ENCODE measurements around the gene PARD3B. TPM values are rescaled to one million over a fixed set of nuclear protein-coding genes. Genes with fewer than 3 reads are reported as not detected.

The PARD3B gene
- total and polyA plus RNA-seq, 2 of the 8 experiments (the other 6 are each of a cell fraction or from before 2014, with no cell fraction given): 1.2 to 5.7 TPM

DNA sequence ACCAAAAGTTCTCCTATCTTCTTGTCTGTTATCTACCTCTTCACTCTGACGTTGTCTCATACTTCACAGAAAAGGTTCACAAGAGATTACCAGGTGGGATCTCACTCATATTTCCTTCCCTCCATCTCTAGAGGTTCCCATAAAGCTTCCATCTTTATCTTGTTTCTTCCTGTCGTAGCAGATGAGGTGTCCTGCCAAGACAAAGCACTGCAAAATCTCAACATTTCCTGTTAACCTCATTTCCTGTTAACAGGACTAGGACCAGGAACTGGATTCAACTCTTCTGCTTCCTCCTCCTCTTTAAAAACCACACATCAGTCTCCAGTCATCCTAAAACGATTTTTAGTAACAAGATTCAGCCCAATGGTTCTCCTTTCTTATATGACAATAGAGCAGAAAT, 624.2 kb downstream of the PARD3B start:
- DNase-seq (ENCODE audit: low read depth in 1 of 2, low spot score in 2 of 2) (no peak), FAIRE-seq (no peak)
- Histone ChIP-seq H3K56ac (replicated peaks; ENCODE audit: insufficient read length, low read depth, low read length) (no peak overlapping the region), H4K20me1 (replicated peaks in 1 of 2; ENCODE audit: control insufficient read depth in 1 of 2, insufficient read depth in 2 of 2, low read length in 2 of 2) (no peaks in the 10 kb centered on the region), H3K23me2 (ENCODE audit: low read depth, low read length) (no peaks in the 10 kb centered on the region), H3K79me1 (ENCODE audit: low read depth, low read length) (no peaks in the 10 kb centered on the region), H3K23ac (ENCODE audit: insufficient read length) (no peak overlapping the region), H2BK120ac (replicated peaks; ENCODE audit: low read depth, low read length) (no peak overlapping the region), H3K27ac (ENCODE audit: low read depth, low read length) (no peak overlapping the region), H4K8ac (ENCODE audit: extremely low read depth, insufficient read depth, low read length) (no peak overlapping the region), H2AFZ (ENCODE audit: low read length) (no peak overlapping the region), H3K9me3 (ENCODE audit: insufficient read depth in 2 of 2, low read depth in 1 of 2, low read length in 1 of 2) (no peaks in the 10 kb centered on the region; a peak in 1 of 4 replicates), H3K36me3 (ENCODE audit: control insufficient read depth in 2 of 4, insufficient read depth in 4 of 4, low read length in 3 of 4) (no peaks in the 10 kb centered on the region), H4K5ac (ENCODE audit: insufficient read length, low read depth, low read length) (no peak overlapping the region), H2BK5ac (ENCODE audit: low read depth, low read length) (no peak overlapping the region), H3K18ac (ENCODE audit: extremely low read depth, low read length) (no peak overlapping the region), H3K27me3 (replicated peaks in 1 of 4; ENCODE audit: control insufficient read depth in 3 of 4, extremely low read depth in 1 of 4, insufficient read depth in 3 of 4, low read length in 3 of 4) (no peaks in the 10 kb centered on the region), H2AK5ac (ENCODE audit: low read depth, low read length) (no peak overlapping the region), H2BK15ac (ENCODE audit: low read length) (no peak overlapping the region), H2BK12ac (ENCODE audit: low read depth, low read length) (no peak overlapping the region), H3K4me1 (replicated peaks in 1 of 4; ENCODE audit: control insufficient read depth in 3 of 4, insufficient read depth in 4 of 4, low read length in 3 of 4) (peaks cover 0 to 2% (median 0%) of the 10 kb centered on the region in 4 experiments; a peak in 1 of 7 replicates), H2BK20ac (ENCODE audit: low read length) (no peak overlapping the region), H3K4me3 (ENCODE audit: extremely low read depth in 1 of 4, insufficient read depth in 2 of 4, low read depth in 3 of 4, low read length in 4 of 4) (no peak overlapping the region), H3K14ac (ENCODE audit: insufficient read length) (no peak overlapping the region), H4K91ac (replicated peaks; ENCODE audit: insufficient read length, low read length) (no peak overlapping the region), H3K9ac (replicated peaks in 1 of 4; ENCODE audit: extremely low read depth in 1 of 4, low read depth in 3 of 4, low read length in 3 of 4) (no peak overlapping the region), H3K4ac (replicated peaks; ENCODE audit: insufficient read length, low read depth, low read length) (no peak overlapping the region), H3K79me2 (ENCODE audit: control insufficient read depth in 1 of 2, insufficient read depth in 2 of 2, low read length in 2 of 2) (no peaks in the 10 kb centered on the region), H3K4me2 (ENCODE audit: insufficient read depth in 1 of 2, low read depth in 2 of 2, low read length in 2 of 2) (no peak overlapping the region)
- POLR2A ChIA-PET (ENCODE audit: partially characterized antibody): no interaction called here
- TF ChIP-seq SIX5 (IDR thresholded peaks at IDR 0.05; ENCODE audit: low read depth, low read length) (no peak), TCF12 (IDR thresholded peaks at IDR 0.05; ENCODE audit: low read depth, low read length) (no peak), SAP30 (IDR thresholded peaks at IDR 0.05; ENCODE audit: insufficient read depth, insufficient replicate concordance, low read length) (no peak), TBP (IDR thresholded peaks at IDR 0.05; ENCODE audit: low read depth, low read length) (no peak), SIRT6 (IDR thresholded peaks at IDR 0.05; ENCODE audit: low read length) (no peak), BACH1 (IDR thresholded peaks at IDR 0.05; ENCODE audit: low read length) (no peak)
- WGBS, 2 experiments (ENCODE audit: extremely low coverage in 1 of 2, insufficient coverage in 1 of 2, insufficient read length in 1 of 2, insufficient replicate concordance in 2 of 2, low coverage in 1 of 2, low lambda C conversion rate in 2 of 2, missing lambda C conversion rate in 1 of 2): 91% methylated on average over 3 of the region's 3 CpGs; no CpG with 5 or more reads in 1 of the 2 experiments
- CTCF ChIA-PET (ENCODE audit: partially characterized antibody): interaction anchor here (0.7 to 1.2 kb wide), 3 partner anchors 19 to 507 kb away, joined by 3 read pairs; no protein-coding TSS in a partner anchor

Measured in H1 (cell line).